ENCODE data around the gene YARS1. TPM values are rescaled to one million over a fixed set of nuclear protein-coding genes. Genes with fewer than 3 reads are reported as not detected.

YARS1 gene
- total RNA-seq, 3 donors from 2014 or later, result 53.8 to 67.5 (median 67.2) TPM

DNA sequence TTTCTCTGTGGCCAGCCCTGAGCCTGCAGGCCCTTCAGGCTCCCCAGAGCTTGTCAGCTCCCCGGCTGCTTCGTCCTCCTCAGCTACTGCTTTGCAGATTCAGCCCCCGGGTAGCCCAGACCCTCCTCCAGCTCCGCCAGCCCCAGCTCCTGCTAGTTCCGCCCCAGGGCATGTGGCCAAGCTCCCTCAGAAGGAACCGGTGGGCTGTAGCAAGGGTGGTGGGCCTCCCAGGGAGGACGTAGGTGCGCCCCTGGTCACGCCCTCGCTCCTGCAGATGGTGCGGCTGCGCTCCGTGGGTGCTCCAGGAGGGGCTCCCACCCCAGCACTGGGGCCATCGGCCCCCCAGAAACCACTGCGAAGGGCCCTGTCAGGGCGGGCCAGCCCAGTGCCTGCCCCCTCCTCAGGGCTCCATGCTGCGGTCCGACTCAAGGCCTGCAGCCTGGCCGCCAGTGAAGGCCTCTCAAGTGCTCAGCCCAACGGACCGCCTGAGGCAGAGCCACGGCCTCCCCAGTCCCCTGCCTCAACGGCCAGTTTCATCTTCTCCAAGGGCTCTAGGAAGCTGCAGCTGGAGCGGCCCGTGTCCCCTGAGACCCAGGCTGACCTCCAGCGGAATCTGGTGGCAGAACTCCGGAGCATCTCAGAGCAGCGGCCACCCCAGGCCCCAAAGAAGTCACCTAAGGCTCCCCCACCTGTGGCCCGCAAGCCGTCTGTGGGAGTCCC, 45.4 kb downstream of the YARS1 start:
- TF ChIP-seq POLR2AphosphoS5 (IDR thresholded peaks at IDR 0.05) (no peak), POLR2A (IDR thresholded peaks at IDR 0.05) (no peak)
- TF ChIP-seq, protein P1, sequence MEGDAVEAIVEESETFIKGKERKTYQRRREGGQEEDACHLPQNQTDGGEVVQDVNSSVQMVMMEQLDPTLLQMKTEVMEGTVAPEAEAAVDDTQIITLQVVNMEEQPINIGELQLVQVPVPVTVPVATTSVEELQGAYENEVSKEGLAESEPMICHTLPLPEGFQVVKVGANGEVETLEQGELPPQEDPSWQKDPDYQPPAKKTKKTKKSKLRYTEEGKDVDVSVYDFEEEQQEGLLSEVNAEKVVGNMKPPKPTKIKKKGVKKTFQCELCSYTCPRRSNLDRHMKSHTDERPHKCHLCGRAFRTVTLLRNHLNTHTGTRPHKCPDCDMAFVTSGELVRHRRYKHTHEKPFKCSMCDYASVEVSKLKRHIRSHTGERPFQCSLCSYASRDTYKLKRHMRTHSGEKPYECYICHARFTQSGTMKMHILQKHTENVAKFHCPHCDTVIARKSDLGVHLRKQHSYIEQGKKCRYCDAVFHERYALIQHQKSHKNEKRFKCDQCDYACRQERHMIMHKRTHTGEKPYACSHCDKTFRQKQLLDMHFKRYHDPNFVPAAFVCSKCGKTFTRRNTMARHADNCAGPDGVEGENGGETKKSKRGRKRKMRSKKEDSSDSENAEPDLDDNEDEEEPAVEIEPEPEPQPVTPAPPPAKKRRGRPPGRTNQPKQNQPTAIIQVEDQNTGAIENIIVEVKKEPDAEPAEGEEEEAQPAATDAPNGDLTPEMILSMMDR (IDR thresholded peaks at IDR 0.05), result no peak
- Histone ChIP-seq H3K4me3 (no peak overlapping the region), H3K27me3 (no peaks in the 10 kb centered on the region), H3K9me3 (no peaks in the 10 kb centered on the region), H3K27ac (peak overlapping the region; percentile 58 to 73), H3K36me3 (no peaks in the 10 kb centered on the region), H3K4me1 (peaks cover 6 to 11% of the 10 kb centered on the region in 2 donors)
- DNase-seq (ENCODE audit: low spot score in 2 of 2), result no peak
- intact Hi-C loops (cut with DNase I; ENCODE audit: low total_unique reads), result no loop called here

DNA sequence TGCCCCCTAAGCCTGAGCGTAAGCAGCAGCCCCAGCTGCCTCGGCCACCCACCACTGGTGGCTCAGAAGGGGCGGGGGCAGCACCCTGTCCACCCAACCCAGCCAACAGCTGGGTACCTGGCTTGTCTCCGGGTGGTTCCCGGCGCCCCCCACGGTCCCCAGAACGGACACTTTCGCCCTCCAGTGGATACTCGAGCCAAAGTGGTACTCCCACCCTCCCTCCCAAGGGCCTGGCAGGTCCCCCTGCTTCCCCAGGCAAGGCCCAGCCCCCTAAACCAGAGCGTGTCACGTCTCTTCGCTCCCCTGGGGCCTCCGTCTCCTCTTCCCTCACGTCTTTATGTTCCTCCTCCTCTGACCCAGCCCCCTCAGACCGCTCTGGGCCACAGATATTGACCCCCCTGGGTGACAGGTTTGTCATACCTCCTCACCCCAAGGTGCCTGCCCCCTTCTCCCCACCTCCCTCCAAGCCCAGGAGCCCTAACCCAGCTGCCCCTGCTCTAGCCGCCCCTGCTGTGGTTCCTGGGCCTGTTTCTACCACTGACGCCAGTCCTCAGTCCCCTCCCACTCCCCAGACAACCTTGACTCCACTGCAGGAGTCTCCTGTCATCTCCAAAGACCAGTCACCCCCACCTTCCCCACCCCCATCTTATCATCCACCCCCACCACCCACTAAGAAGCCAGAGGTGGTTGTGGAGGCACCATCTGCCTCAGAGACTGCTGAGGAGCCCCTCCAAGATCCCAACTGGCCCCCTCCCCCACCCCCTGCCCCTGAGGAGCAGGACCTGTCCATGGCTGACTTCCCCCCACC, 46.2 kb downstream of the YARS1 start:
- Histone ChIP-seq H3K9me3 (no peaks in the 10 kb centered on the region), H3K27ac (peak overlapping the region in 1 of 2 donors; percentile 58), H3K4me1 (peaks cover 6 to 19% of the 10 kb centered on the region in 2 donors), H3K36me3 (no peaks in the 10 kb centered on the region), H3K4me3 (no peak overlapping the region), H3K27me3 (no peaks in the 10 kb centered on the region)
- intact Hi-C loops (cut with DNase I; ENCODE audit: low total_unique reads), result no loop called here
- no peak for DNase-seq (ENCODE audit: low spot score in 2 of 2)
- TF ChIP-seq POLR2AphosphoS5 (IDR thresholded peaks at IDR 0.05) (no peak), POLR2A (IDR thresholded peaks at IDR 0.05) (no peak)
- TF ChIP-seq, protein P1 (IDR thresholded peaks at IDR 0.05), result no peak

DNA sequence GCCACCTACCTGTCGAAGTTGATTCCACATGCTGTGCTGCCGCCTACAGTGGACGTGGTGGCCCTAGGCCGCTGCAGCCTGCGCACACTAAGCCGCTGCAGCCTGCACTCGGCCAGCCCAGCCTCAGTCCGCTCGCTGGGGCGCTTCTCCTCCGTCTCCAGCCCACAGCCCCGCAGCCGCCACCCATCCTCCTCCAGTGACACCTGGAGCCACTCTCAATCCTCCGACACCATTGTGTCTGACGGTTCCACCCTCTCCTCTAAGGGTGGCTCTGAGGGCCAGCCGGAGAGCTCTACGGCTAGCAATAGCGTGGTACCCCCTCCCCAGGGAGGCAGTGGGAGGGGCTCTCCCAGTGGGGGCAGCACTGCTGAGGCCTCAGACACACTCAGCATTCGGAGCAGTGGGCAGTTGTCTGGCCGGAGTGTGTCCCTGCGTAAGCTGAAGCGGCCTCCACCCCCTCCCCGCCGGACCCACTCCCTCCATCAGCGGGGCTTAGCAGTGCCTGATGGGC, 46.9 kb downstream of the YARS1 start:
- H3K4me3 ChIP-seq, result no peak overlapping the region
- H3K27ac ChIP-seq, result peak overlapping the region in 1 of 2 donors; percentile 51
- H3K27me3 ChIP-seq, result no peaks in the 10 kb centered on the region
- intact Hi-C loops (cut with DNase I; ENCODE audit: low total_unique reads), result no loop called here
- no peak for DNase-seq (ENCODE audit: low spot score in 2 of 2)
- no peaks in the 10 kb centered on the region for H3K36me3 ChIP-seq
- no peaks in the 10 kb centered on the region for H3K9me3 ChIP-seq
- peaks cover 4 to 25% of the 10 kb centered on the region in 2 donors for H3K4me1 ChIP-seq
- TF ChIP-seq POLR2A (IDR thresholded peaks at IDR 0.05) (no peak), POLR2AphosphoS5 (IDR thresholded peaks at IDR 0.05) (no peak)
- TF ChIP-seq, protein P1 (IDR thresholded peaks at IDR 0.05), result no peak

DNA sequence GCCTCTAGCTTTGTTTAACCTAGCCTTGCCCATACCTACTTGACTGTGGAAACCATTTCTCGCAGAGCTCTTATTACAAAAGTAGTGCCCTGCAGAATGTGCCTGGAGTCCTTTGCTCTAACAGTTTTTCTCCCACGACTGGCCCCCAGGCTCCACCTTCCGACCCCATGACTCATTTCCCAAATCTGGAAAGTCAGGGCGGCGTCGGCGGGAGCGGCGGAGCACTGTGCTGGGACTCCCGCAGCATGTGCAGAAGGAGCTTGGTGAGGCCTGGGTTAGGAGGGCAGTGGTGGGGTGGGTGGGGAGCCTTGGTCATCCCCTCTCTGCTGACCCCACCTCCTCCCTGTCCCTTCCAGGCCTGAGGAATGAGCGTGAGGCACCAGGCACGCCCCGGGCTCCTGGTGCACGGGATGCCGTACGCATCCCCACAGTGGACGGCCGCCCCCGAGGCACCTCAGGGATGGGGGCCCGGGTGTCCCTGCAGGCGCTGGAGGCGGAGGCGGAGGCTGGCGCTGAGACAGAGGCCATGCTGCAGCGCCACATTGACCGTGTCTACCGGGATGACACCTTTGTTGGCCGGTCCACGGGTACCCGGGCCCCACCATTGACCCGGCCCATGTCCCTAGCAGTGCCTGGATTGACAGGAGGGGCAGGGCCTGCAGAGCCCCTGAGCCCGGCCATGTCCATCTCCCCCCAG, 47.5 kb downstream of the YARS1 start:
- Histone ChIP-seq H3K9me3 (no peaks in the 10 kb centered on the region), H3K27ac (peak overlapping the region; percentile 4 to 51), H3K4me1 (peaks cover 3 to 31% of the 10 kb centered on the region in 2 donors), H3K36me3 (no peaks in the 10 kb centered on the region), H3K27me3 (no peaks in the 10 kb centered on the region), H3K4me3 (no peak overlapping the region)
- DNase-seq (ENCODE audit: low spot score in 2 of 2), result no peak
- no peak for TF ChIP-seq POLR2A (IDR thresholded peaks at IDR 0.05)
- TF ChIP-seq POLR2AphosphoS5 (IDR thresholded peaks at IDR 0.05), result no peak
- TF ChIP-seq, protein P1 (IDR thresholded peaks at IDR 0.05), result no peak
- intact Hi-C loops (cut with DNase I; ENCODE audit: low total_unique reads), result no loop called here

Measured in breast epithelium (tissue), 4 donors.